ENCODE results near the gene HELZ. TPM values are rescaled to one million over a fixed set of nuclear protein-coding genes. Genes with fewer than 3 reads are reported as not detected.

The HELZ gene
- total RNA-seq, 2 donors from 2014 or later: 51.4 to 74.7 TPM

DNA sequence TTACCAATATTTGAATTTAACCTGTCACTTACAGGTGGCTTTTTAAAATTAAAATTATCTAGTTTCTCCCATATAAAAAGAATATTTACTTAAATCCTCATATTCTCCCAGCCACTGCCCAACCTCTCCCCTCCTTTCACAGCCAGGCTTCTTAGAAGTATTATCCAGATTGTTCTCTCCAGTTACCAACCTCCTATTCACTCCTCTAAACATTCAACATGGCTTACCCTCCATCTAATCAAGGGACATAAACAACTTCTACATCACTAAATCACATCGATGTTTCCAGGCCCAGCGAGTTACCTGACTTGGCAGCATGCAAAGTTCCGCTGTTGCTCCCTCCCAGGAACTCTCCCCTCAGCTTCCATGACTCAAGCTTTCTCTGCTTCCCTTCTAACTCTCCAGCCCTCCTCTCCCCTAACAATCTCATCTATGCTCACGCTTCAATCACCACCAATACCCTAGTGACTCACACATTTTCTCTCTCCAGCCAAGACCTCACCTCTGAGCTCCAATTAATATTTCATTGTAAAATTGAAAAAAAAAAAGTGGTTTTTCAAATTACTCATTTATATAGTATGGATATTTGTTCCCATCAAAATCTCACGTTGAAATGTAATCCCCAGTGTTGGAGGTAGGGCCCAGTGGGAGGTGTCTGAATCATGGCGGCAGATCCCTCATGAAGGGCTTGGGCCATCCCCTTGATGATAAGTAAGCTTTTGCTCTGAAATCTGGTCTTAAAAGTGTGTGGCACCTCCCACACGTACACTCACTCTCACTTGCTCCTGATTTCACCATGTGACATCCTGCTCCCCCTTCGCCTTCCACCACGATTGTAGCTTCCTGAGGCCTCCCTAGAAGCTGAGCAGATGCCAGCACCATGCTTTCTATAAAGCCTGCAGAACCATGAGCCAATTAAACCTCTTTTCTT is 88.5 kb downstream of the HELZ start:
- peaks cover 28% of the 10 kb centered on the region for H3K36me3 Mint-ChIP-seq (ENCODE audit: low read depth)
- peaks cover 46% of the 10 kb centered on the region for H3K36me3 ChIP-seq (ENCODE audit: control insufficient read depth, insufficient read depth, low read length)
- H3K9ac ChIP-seq (ENCODE audit: extremely low read depth, low read length, poor library complexity, severe bottlenecking): no peak overlapping the region
- H3K9me3 Mint-ChIP-seq: no peaks in the 10 kb centered on the region
- H3K27me3 ChIP-seq (ENCODE audit: control insufficient read depth, insufficient read depth, low read length, poor library complexity, severe bottlenecking): no peaks in the 10 kb centered on the region
- DNase-seq: no peak
- no peaks in the 10 kb centered on the region for H3K9me3 ChIP-seq (ENCODE audit: control insufficient read depth, low read length)
- H3K27me3 Mint-ChIP-seq (ENCODE audit: insufficient read depth): no peaks in the 10 kb centered on the region
- no peak overlapping the region for H3K4me3 ChIP-seq (ENCODE audit: low read length)
- WGBS, 2 experiments (ENCODE audit: insufficient coverage in 1 of 2, insufficient read length in 1 of 2): 89 to 90% methylated on average over 8 to 9 of the region's 9 CpGs
- H3K4me1 Mint-ChIP-seq: peaks cover 4% of the 10 kb centered on the region
- no peak overlapping the region for H3K27ac ChIP-seq (ENCODE audit: low read depth, low read length)
- no peak overlapping the region for H3K4me3 Mint-ChIP-seq
- peak overlapping the region; percentile 40 for H3K27ac Mint-ChIP-seq
- TF ChIP-seq, protein P1, sequence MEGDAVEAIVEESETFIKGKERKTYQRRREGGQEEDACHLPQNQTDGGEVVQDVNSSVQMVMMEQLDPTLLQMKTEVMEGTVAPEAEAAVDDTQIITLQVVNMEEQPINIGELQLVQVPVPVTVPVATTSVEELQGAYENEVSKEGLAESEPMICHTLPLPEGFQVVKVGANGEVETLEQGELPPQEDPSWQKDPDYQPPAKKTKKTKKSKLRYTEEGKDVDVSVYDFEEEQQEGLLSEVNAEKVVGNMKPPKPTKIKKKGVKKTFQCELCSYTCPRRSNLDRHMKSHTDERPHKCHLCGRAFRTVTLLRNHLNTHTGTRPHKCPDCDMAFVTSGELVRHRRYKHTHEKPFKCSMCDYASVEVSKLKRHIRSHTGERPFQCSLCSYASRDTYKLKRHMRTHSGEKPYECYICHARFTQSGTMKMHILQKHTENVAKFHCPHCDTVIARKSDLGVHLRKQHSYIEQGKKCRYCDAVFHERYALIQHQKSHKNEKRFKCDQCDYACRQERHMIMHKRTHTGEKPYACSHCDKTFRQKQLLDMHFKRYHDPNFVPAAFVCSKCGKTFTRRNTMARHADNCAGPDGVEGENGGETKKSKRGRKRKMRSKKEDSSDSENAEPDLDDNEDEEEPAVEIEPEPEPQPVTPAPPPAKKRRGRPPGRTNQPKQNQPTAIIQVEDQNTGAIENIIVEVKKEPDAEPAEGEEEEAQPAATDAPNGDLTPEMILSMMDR (conservative IDR thresholded peaks at IDR 0.05): no peak
- H3K4me1 ChIP-seq (ENCODE audit: control insufficient read depth, insufficient read depth, low read length): no peaks in the 10 kb centered on the region

GRCh38 chr17:67152824-67153223 is 92.2 kb downstream of the HELZ start:
- H3K4me1 Mint-ChIP-seq: peaks cover 4% of the 10 kb centered on the region
- Histone ChIP-seq H3K27ac (ENCODE audit: low read depth, low read length) (no peak overlapping the region), H3K4me3 (ENCODE audit: low read length) (no peak overlapping the region), H3K9me3 (ENCODE audit: control insufficient read depth, low read length) (no peaks in the 10 kb centered on the region), H3K9ac (ENCODE audit: extremely low read depth, low read length, poor library complexity, severe bottlenecking) (no peak overlapping the region), H3K4me1 (ENCODE audit: control insufficient read depth, insufficient read depth, low read length) (no peaks in the 10 kb centered on the region), H3K27me3 (ENCODE audit: control insufficient read depth, insufficient read depth, low read length, poor library complexity, severe bottlenecking) (no peaks in the 10 kb centered on the region), H3K36me3 (ENCODE audit: control insufficient read depth, insufficient read depth, low read length) (peaks cover 61% of the 10 kb centered on the region)
- H3K27me3 Mint-ChIP-seq (ENCODE audit: insufficient read depth): no peaks in the 10 kb centered on the region
- no peak overlapping the region for H3K4me3 Mint-ChIP-seq
- DNase-seq: no peak
- H3K9me3 Mint-ChIP-seq: no peaks in the 10 kb centered on the region
- H3K36me3 Mint-ChIP-seq (ENCODE audit: low read depth): peaks cover 34% of the 10 kb centered on the region
- no peak overlapping the region for H3K27ac Mint-ChIP-seq
- TF ChIP-seq, protein P1 (conservative IDR thresholded peaks at IDR 0.05): no peak
- 75 to 92% methylated on average over 1 of the region's 2 CpGs for WGBS, 2 experiments (ENCODE audit: insufficient coverage in 1 of 2, insufficient read length in 1 of 2)

- Histone ChIP-seq H3K9ac (ENCODE audit: extremely low read depth, low read length, poor library complexity, severe bottlenecking) (no peak overlapping the region), H3K4me3 (ENCODE audit: low read length) (no peak overlapping the region), H3K4me1 (ENCODE audit: control insufficient read depth, insufficient read depth, low read length) (no peaks in the 10 kb centered on the region), H3K9me3 (ENCODE audit: control insufficient read depth, low read length) (no peaks in the 10 kb centered on the region), H3K27ac (ENCODE audit: low read depth, low read length) (no peak overlapping the region), H3K36me3 (ENCODE audit: control insufficient read depth, insufficient read depth, low read length) (peaks cover 63% of the 10 kb centered on the region), H3K27me3 (ENCODE audit: control insufficient read depth, insufficient read depth, low read length, poor library complexity, severe bottlenecking) (no peaks in the 10 kb centered on the region)
- H3K4me3 Mint-ChIP-seq: no peak overlapping the region
- peaks cover 4% of the 10 kb centered on the region for H3K4me1 Mint-ChIP-seq
- peaks cover 35% of the 10 kb centered on the region for H3K36me3 Mint-ChIP-seq (ENCODE audit: low read depth)
- H3K27ac Mint-ChIP-seq: no peak overlapping the region
- 98 to 100% methylated on average over 2 of the region's 2 CpGs for WGBS, 2 experiments (ENCODE audit: insufficient coverage in 1 of 2, insufficient read length in 1 of 2)
- H3K9me3 Mint-ChIP-seq: no peaks in the 10 kb centered on the region
- TF ChIP-seq, protein P1 (conservative IDR thresholded peaks at IDR 0.05): no peak
- DNase-seq: no peak
- H3K27me3 Mint-ChIP-seq (ENCODE audit: insufficient read depth): no peaks in the 10 kb centered on the region
These were observed 93.3 kb downstream of the HELZ start for GRCh38 chr17:67151717-67152116.

Data from endodermal cell (in vitro differentiated cells).